K562 (cell line): ENCODE measurements around the gene IL17D.

Source experiments
- BMI1 ChIP-seq: fragments of 150-350 bp; IDR thresholded peaks from 2 replicates; pipeline ENCODE4 v1.6.1; 2014; ENCODE audit warnings: low read length
- CTCF ChIP-seq, 3 experiments: IDR thresholded peaks in 2 of 3; conservative IDR thresholded peaks in 1 of 3; 2 replicates each; pipeline ENCODE4 v1.5.1; 2011 to 2012; ENCODE audit warnings: low read length in 3 of 3, mild to moderate bottlenecking in 3 of 3, control low read depth in 2 of 3, improper control_type of control experiment in 1 of 3, inconsistent platforms in 1 of 3, low read depth in 1 of 3, mixed read lengths in 1 of 3, moderate library complexity in 1 of 3; ENCODE audit not compliant: insufficient read depth in 2 of 3
- E2F6 ChIP-seq, 2 experiments: IDR thresholded peaks; 2 replicates each; pipeline ENCODE4 v1.6.1; 2011; ENCODE audit warnings: borderline replicate concordance in 1 of 2, control low read depth in 1 of 2, low read depth in 1 of 2, low read length in 1 of 2, mild to moderate bottlenecking in 1 of 2, mixed read lengths in 1 of 2, moderate library complexity in 1 of 2; ENCODE audit not compliant: insufficient read depth in 1 of 2, insufficient read length in 1 of 2, poor library complexity in 1 of 2, severe bottlenecking in 1 of 2; ENCODE audit errors: extremely low read depth in 1 of 2
- EZH2 ChIP-seq: IDR thresholded peaks from 2 replicates; pipeline ENCODE4 v1.6.1; 2012; ENCODE audit warnings: low read depth, mild to moderate bottlenecking, inconsistent platforms, low read length, borderline replicate concordance
- KAT7 ChIP-seq: sonication (generic); formaldehyde crosslinking; IDR thresholded peaks from 2 replicates; pipeline ENCODE4 v1.8.0; 2022; ENCODE audit warnings: missing genetic modification reagents, mild to moderate bottlenecking, borderline replicate concordance
- POLR2A ChIP-seq: fragments of 450-650 bp; conservative IDR thresholded peaks from 2 replicates; pipeline ENCODE4 v1.6.1; 2016
- RAD21 ChIP-seq, 2 experiments: fragments of 250-450 bp in 1 of 2; fragments of 450-650 bp in 1 of 2; sonication (Bioruptor Pico) in 1 of 2; formaldehyde crosslinking in 1 of 2; IDR thresholded peaks in 1 of 2; conservative IDR thresholded peaks in 1 of 2; 2 replicates each; pipeline versions ENCODE4 v1.4.0 to v1.8.0; 2020 to 2022; ENCODE audit warnings: mild to moderate bottlenecking in 2 of 2, moderate library complexity in 1 of 2
- ZBTB12 ChIP-seq: fragments of 250-450 bp; sonication (Bioruptor Pico); IDR thresholded peaks from 2 replicates; pipeline ENCODE4 v1.4.0; 2020
- ZFP1 ChIP-seq: fragments of 450-650 bp; formaldehyde crosslinking; IDR thresholded peaks from 2 replicates; pipeline ENCODE4 v1.4.0; 2020; ENCODE audit warnings: mild to moderate bottlenecking, mixed read lengths
- ZNF140 ChIP-seq: fragments of 250-450 bp; sonication (Bioruptor Pico); IDR thresholded peaks from 2 replicates; pipeline ENCODE4 v1.8.0; 2021; ENCODE audit warnings: moderate library complexity, mild to moderate bottlenecking, inconsistent platforms
- TF ChIP-seq, protein P1 (sequence below): sonication (generic); formaldehyde crosslinking; IDR thresholded peaks from 2 replicates; pipeline ENCODE4 v1.8.1; 2022; ENCODE audit warnings: missing genetic modification reagents
- TF ChIP-seq, protein P2 (sequence below), 2 experiments: IDR thresholded peaks; 2 replicates each; pipeline ENCODE4 v1.6.1; 2012; ENCODE audit warnings: improper control_type of control experiment in 2 of 2, low read depth in 2 of 2, low read length in 2 of 2, borderline replicate concordance in 1 of 2

DNA sequence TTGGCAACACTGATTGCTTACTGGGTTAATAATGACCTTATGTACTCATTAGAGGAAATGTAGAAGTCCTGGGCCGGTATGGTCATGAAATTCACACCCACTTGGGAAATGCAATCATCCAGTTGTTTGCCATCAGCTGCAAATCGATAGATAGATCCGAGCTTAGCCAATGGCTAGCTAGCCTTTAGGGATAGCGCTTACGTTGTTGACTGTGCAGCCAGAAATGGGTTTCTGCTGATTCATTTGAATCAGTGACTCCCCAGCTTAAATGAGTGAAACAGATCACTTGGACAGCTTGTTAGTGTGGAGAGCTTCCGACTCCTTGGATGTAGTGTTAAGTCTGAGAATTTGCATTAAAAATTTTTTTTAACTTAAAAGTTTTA, 11.8 kb downstream of the IL17D start:
- TF ChIP-seq EZH2 (no peak), CTCF (IDR thresholded peaks at IDR 0.05 in 2 of 3, conservative IDR thresholded peaks at IDR 0.05 in 1 of 3; ENCODE audit: insufficient read depth in 2 of 3, low read depth in 1 of 3, low read length in 3 of 3) (no peak), KAT7 (CRISPR knock-in tag) (no peak), E2F6 (IDR thresholded peaks at IDR 0.05; ENCODE audit: borderline replicate concordance in 1 of 2, extremely low read depth in 1 of 2, insufficient read depth in 1 of 2, insufficient read length in 1 of 2, low read depth in 1 of 2, low read length in 1 of 2, poor library complexity in 1 of 2, severe bottlenecking in 1 of 2) (no peak), ZBTB12 (CRISPR knock-in tag) (no peak), RAD21 (CRISPR knock-in tag; conservative IDR thresholded peaks at IDR 0.05 in 1 of 2, IDR thresholded peaks at IDR 0.05 in 1 of 2) (no peak), POLR2A (no peak), ZNF140 (CRISPR knock-in tag) (no peak), BMI1 (no peak), ZFP1 (no peak)
- TF ChIP-seq, protein P1, sequence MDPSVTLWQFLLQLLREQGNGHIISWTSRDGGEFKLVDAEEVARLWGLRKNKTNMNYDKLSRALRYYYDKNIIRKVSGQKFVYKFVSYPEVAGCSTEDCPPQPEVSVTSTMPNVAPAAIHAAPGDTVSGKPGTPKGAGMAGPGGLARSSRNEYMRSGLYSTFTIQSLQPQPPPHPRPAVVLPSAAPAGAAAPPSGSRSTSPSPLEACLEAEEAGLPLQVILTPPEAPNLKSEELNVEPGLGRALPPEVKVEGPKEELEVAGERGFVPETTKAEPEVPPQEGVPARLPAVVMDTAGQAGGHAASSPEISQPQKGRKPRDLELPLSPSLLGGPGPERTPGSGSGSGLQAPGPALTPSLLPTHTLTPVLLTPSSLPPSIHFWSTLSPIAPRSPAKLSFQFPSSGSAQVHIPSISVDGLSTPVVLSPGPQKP: no peak
- TF ChIP-seq, protein P2, sequence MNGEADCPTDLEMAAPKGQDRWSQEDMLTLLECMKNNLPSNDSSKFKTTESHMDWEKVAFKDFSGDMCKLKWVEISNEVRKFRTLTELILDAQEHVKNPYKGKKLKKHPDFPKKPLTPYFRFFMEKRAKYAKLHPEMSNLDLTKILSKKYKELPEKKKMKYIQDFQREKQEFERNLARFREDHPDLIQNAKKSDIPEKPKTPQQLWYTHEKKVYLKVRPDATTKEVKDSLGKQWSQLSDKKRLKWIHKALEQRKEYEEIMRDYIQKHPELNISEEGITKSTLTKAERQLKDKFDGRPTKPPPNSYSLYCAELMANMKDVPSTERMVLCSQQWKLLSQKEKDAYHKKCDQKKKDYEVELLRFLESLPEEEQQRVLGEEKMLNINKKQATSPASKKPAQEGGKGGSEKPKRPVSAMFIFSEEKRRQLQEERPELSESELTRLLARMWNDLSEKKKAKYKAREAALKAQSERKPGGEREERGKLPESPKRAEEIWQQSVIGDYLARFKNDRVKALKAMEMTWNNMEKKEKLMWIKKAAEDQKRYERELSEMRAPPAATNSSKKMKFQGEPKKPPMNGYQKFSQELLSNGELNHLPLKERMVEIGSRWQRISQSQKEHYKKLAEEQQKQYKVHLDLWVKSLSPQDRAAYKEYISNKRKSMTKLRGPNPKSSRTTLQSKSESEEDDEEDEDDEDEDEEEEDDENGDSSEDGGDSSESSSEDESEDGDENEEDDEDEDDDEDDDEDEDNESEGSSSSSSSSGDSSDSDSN (IDR thresholded peaks at IDR 0.05; ENCODE audit: borderline replicate concordance in 1 of 2, low read depth in 2 of 2, low read length in 2 of 2): no peak
